Measurements from ENCODE around the gene ZNF142. TPM values are rescaled to one million over a fixed set of nuclear protein-coding genes. Genes with fewer than 3 reads are reported as not detected.

ZNF142 gene
- total and polyA plus RNA-seq, 5 donors from 2014 or later = 5.6 to 48.8 (median 7.0) TPM

DNA sequence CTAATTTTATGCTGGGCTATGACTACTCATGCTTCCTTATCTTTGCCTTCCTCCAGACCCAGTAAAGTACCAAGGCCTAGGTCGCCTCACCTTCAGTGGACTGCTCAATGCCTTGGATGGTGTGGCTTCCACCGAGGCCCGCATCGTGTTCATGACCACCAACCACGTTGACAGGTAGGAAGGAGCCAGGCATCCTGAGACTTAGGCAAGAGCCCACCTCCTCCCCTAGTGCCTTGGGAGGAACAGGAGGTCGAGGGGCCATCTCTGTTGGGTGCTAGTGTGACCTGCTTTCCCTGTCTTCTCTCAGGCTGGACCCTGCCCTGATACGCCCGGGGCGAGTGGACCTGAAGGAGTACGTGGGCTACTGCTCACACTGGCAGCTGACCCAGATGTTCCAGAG is 3.4 kb upstream of the ZNF142 start:
- no peaks in the 10 kb centered on the region for H3K9me3 ChIP-seq (ENCODE audit: control insufficient read depth in 2 of 2, low read length in 2 of 2)
- peaks cover 55% of the 10 kb centered on the region for H3K36me3 ChIP-seq (ENCODE audit: control insufficient read depth, insufficient read depth, low read length)
- H3K4me3 Mint-ChIP-seq = peak overlapping the region in 1 of 4 donors; percentile 71
- H3K27ac Mint-ChIP-seq = no peak overlapping the region
- H3K36me3 Mint-ChIP-seq = peaks cover 47% of the 10 kb centered on the region
- no peaks in the 10 kb centered on the region for H3K27me3 ChIP-seq (ENCODE audit: control insufficient read depth, insufficient read depth, low read length)
- DNase-seq (no peak), ATAC-seq (ENCODE audit: low read depth in 2 of 2) (no peak)
- no peak overlapping the region for H3K27ac ChIP-seq (ENCODE audit: insufficient read depth, low read length, poor library complexity, severe bottlenecking)
- H3K9me3 Mint-ChIP-seq = no peaks in the 10 kb centered on the region
- H3K4me1 Mint-ChIP-seq = peaks cover 10 to 28% (median 20%) of the 10 kb centered on the region in 4 donors
- H3K4me3 ChIP-seq (ENCODE audit: low read depth, low read length) = no peak overlapping the region
- no peaks in the 10 kb centered on the region for H3K27me3 Mint-ChIP-seq
- H3K4me1 ChIP-seq (ENCODE audit: control insufficient read depth, insufficient read depth, low read length, poor library complexity, severe bottlenecking) = peaks cover 17% of the 10 kb centered on the region

DNA sequence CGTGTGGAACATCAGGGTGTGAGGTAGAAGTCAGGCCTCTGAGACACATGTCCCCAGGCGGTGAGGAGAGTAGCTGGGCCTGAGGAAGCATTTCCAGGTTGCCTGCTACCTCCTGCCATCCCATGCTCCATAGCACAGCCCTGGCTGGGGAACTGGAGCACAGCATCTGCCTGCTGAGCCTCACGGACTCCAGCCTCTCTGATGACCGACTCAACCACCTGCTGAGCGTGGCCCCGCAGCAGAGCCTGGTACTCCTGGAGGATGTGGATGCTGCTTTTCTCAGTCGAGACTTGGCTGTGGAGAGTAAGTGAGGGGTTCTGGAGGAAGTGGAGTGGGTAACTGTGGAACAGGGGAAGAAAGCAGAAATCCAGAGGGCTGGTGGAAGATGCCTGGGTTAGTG is 3.0 kb upstream of the ZNF142 start:
- Histone ChIP-seq H3K4me1 (ENCODE audit: control insufficient read depth, insufficient read depth, low read length, poor library complexity, severe bottlenecking) (peaks cover 17% of the 10 kb centered on the region), H3K27ac (ENCODE audit: insufficient read depth, low read length, poor library complexity, severe bottlenecking) (no peak overlapping the region), H3K27me3 (ENCODE audit: control insufficient read depth, insufficient read depth, low read length) (no peaks in the 10 kb centered on the region), H3K9me3 (ENCODE audit: control insufficient read depth in 2 of 2, low read length in 2 of 2) (no peaks in the 10 kb centered on the region), H3K36me3 (ENCODE audit: control insufficient read depth, insufficient read depth, low read length) (peaks cover 50% of the 10 kb centered on the region), H3K4me3 (ENCODE audit: low read depth, low read length) (no peak overlapping the region)
- ATAC-seq (ENCODE audit: low read depth in 2 of 2) = no peak
- Mint-ChIP-seq H3K4me3 (peak overlapping the region in 1 of 4 donors; percentile 71), H3K27me3 (no peaks in the 10 kb centered on the region), H3K9me3 (no peaks in the 10 kb centered on the region), H3K4me1 (peaks cover 13 to 31% (median 23%) of the 10 kb centered on the region in 4 donors), H3K27ac (no peak overlapping the region), H3K36me3 (peaks cover 45% of the 10 kb centered on the region)
- no peak for DNase-seq

DNA sequence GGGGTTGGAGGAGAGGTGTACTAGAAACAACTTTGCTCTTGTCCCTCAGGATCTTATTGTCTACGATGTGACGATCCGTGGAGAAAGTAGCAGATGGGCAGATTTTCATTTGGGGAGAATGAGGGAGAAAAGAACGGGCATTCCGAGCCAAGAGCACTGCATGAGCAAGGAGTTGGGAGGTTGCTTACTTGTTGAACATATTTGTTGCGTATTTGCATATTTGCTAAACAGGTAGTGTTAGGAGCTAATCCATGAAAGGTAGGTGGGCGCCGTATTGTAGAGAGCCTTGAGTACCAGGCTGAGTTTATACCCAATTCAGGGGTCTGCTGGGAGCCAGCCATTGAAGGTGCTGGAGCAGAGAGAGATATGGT is 550 bp upstream of the ZNF142 start:
- peaks cover 45% of the 10 kb centered on the region for H3K36me3 Mint-ChIP-seq
- Histone ChIP-seq H3K4me1 (ENCODE audit: control insufficient read depth, insufficient read depth, low read length, poor library complexity, severe bottlenecking) (peaks cover 17% of the 10 kb centered on the region), H3K27ac (ENCODE audit: insufficient read depth, low read length, poor library complexity, severe bottlenecking) (peak overlapping the region; percentile 77), H3K4me3 (ENCODE audit: low read depth, low read length) (peak overlapping the region; percentile 89), H3K27me3 (ENCODE audit: control insufficient read depth, insufficient read depth, low read length) (no peaks in the 10 kb centered on the region), H3K36me3 (ENCODE audit: control insufficient read depth, insufficient read depth, low read length) (peaks cover 46% of the 10 kb centered on the region), H3K9me3 (ENCODE audit: control insufficient read depth in 2 of 2, low read length in 2 of 2) (no peaks in the 10 kb centered on the region)
- ATAC-seq (ENCODE audit: low read depth in 2 of 2) (no peak), DNase-seq (no peak)
- H3K27ac Mint-ChIP-seq = peak overlapping the region; percentile 94 to 99 (median 95)
- peaks cover 17 to 42% (median 32%) of the 10 kb centered on the region in 4 donors for H3K4me1 Mint-ChIP-seq
- peak overlapping the region; percentile 95 to 99 (median 97) for H3K4me3 Mint-ChIP-seq
- no peaks in the 10 kb centered on the region for H3K27me3 Mint-ChIP-seq
- H3K9me3 Mint-ChIP-seq = no peaks in the 10 kb centered on the region

DNA sequence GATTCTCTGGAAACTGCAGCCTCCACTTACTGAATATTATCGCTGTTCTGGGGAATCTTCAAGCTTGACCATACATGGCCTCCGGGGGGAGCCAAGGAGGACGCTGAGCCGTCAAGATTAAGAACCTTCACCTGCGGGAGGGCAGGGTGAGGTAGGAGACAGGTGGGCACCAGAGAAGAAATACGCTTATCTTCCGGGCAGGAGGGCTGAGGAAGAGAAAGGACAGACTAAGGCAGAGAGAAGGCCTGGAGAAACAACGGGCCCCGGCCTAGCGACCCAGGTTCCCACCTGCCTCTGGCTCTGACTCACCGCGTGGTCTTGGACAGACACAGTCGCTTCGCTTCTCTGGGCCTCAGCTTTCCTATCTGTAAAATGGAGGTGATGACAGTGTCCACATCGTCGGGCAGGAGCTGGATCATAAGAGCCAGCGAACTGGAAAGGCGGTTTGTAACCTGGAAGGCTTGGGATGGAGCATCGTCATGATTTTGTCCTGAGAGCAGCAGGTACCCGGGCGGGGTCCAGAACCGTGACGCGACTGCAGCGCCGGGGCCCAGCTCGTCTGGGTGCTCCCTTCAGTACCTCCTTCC is 659 bp downstream of the ZNF142 start:
- peak overlapping the region; percentile 89 for H3K4me3 ChIP-seq (ENCODE audit: low read depth, low read length)
- H3K36me3 Mint-ChIP-seq = peaks cover 37% of the 10 kb centered on the region
- peak in 2 of 3 donors; percentile 24 to 72 for DNase-seq

DNA sequence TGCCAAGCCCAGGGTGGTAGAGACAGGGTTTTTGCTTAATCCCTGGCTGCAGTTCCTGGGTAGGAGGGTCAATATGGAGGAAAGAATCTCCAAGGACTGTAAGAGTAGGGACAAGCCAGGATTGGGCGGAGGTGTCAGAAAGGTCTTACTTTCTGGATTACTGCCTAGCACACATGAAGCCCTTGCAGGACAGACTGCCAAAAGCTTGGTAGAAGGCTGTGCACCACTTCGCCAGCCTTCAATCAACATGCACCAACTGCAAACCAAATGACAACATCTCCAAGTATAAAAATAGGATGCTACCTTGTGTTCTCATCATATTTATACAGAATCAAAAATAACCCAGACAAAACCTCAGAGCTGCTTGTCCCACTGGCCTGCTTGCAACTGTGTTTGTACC is 3.7 kb downstream of the ZNF142 start:
- Mint-ChIP-seq H3K27ac (peak overlapping the region in 1 of 3 donors; percentile 26), H3K27me3 (no peaks in the 10 kb centered on the region), H3K9me3 (no peaks in the 10 kb centered on the region), H3K4me3 (no peak overlapping the region), H3K4me1 (peaks cover 17 to 47% (median 32%) of the 10 kb centered on the region in 4 donors), H3K36me3 (peaks cover 33% of the 10 kb centered on the region)
- H3K27me3 ChIP-seq (ENCODE audit: control insufficient read depth, insufficient read depth, low read length) = no peaks in the 10 kb centered on the region
- H3K4me1 ChIP-seq (ENCODE audit: control insufficient read depth, insufficient read depth, low read length, poor library complexity, severe bottlenecking) = peaks cover 17% of the 10 kb centered on the region
- DNase-seq = no peak
- H3K9me3 ChIP-seq (ENCODE audit: control insufficient read depth in 2 of 2, low read length in 2 of 2) = no peaks in the 10 kb centered on the region
- no peak overlapping the region for H3K27ac ChIP-seq (ENCODE audit: insufficient read depth, low read length, poor library complexity, severe bottlenecking)
- peaks cover 46% of the 10 kb centered on the region for H3K36me3 ChIP-seq (ENCODE audit: control insufficient read depth, insufficient read depth, low read length)
- ATAC-seq (ENCODE audit: low read depth in 2 of 2) = no peak
- no peak overlapping the region for H3K4me3 ChIP-seq (ENCODE audit: low read depth, low read length)

More for the DNA sequence above, 659 bp downstream of the ZNF142 start:
- Mint-ChIP-seq H3K4me1 (peaks cover 17 to 47% (median 32%) of the 10 kb centered on the region in 4 donors), H3K4me3 (peak overlapping the region; percentile 95 to 99 (median 97)), H3K9me3 (no peaks in the 10 kb centered on the region), H3K27me3 (no peaks in the 10 kb centered on the region), H3K27ac (peak overlapping the region; percentile 75 to 99 (median 95))
- peaks cover 17% of the 10 kb centered on the region for H3K4me1 ChIP-seq (ENCODE audit: control insufficient read depth, insufficient read depth, low read length, poor library complexity, severe bottlenecking)
- peak overlapping the region; percentile 77 for H3K27ac ChIP-seq (ENCODE audit: insufficient read depth, low read length, poor library complexity, severe bottlenecking)
- no peaks in the 10 kb centered on the region for H3K9me3 ChIP-seq (ENCODE audit: control insufficient read depth in 2 of 2, low read length in 2 of 2)
- no peaks in the 10 kb centered on the region for H3K27me3 ChIP-seq (ENCODE audit: control insufficient read depth, insufficient read depth, low read length)
- peak; percentile 12 to 19 for ATAC-seq (ENCODE audit: low read depth in 2 of 2)
- H3K36me3 ChIP-seq (ENCODE audit: control insufficient read depth, insufficient read depth, low read length) = peaks cover 44% of the 10 kb centered on the region

DNA sequence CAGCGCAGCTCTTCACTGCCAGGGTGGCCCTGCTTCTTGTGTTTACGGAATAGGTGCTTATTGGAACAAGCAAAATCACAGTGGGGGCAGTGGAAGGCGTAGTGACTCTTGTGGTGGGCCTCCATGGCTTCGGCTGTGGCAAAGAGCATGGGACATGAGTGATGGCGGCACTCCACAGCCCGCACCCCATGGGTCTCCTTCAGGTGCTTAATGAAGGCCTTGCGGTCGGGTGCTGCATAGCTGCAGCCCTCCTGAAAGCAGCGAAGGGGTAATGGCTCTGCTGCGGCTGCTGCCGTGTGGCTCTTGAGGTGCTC is 10.7 kb downstream of the ZNF142 start:
- H3K4me3 Mint-ChIP-seq = peak overlapping the region in 1 of 4 donors; percentile 17
- peaks cover 81% of the 10 kb centered on the region for H3K36me3 ChIP-seq (ENCODE audit: control insufficient read depth, insufficient read depth, low read length)
- H3K27ac Mint-ChIP-seq = no peak overlapping the region
- no peak overlapping the region for H3K4me3 ChIP-seq (ENCODE audit: low read depth, low read length)
- H3K27me3 Mint-ChIP-seq = no peaks in the 10 kb centered on the region
- no peaks in the 10 kb centered on the region for H3K4me1 ChIP-seq (ENCODE audit: control insufficient read depth, insufficient read depth, low read length, poor library complexity, severe bottlenecking)
- H3K27me3 ChIP-seq (ENCODE audit: control insufficient read depth, insufficient read depth, low read length) = no peaks in the 10 kb centered on the region
- H3K36me3 Mint-ChIP-seq = peaks cover 47% of the 10 kb centered on the region
- DNase-seq (no peak), ATAC-seq (ENCODE audit: low read depth in 2 of 2) (peak in 1 of 2 donors; percentile 14)
- H3K27ac ChIP-seq (ENCODE audit: insufficient read depth, low read length, poor library complexity, severe bottlenecking) = no peak overlapping the region
- no peaks in the 10 kb centered on the region for H3K9me3 Mint-ChIP-seq
- H3K9me3 ChIP-seq (ENCODE audit: control insufficient read depth in 2 of 2, low read length in 2 of 2) = no peaks in the 10 kb centered on the region
- peaks cover 7 to 19% (median 13%) of the 10 kb centered on the region in 4 donors for H3K4me1 Mint-ChIP-seq

DNA sequence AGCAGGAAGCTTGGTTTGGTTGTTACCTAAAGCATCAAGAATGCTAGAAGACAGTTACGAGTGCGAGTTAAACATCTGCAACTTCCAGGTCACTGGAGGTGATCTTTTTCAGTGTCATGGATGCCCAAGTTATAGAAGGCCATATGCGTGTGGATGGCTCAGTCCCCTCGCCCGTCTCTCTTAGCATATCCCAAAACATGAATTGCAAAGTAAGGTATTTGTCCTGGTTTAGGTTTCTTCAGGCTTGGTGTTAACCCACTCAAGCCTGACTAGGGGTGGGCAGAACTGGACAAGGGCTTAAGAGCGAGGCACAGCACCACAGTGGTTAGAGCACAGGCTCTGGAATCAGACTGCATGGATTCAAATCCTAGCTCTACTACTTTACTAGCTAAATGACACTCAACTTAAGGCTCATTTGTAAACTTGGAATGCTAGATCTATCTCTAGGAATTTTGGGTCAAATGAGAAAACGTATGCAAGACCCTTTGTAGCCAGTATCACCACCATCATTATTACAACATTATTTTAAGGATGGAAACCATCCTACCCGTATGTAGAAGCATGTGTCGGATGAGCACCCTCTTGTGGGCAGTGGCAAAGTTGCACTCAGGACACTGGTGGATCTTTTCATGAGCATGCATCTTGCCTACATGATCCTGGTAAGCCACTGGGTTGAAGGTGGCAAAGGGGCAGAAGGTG is 11.2 kb downstream of the ZNF142 start:
- Histone ChIP-seq H3K9me3 (ENCODE audit: control insufficient read depth in 2 of 2, low read length in 2 of 2) (no peaks in the 10 kb centered on the region), H3K27ac (ENCODE audit: insufficient read depth, low read length, poor library complexity, severe bottlenecking) (no peak overlapping the region), H3K27me3 (ENCODE audit: control insufficient read depth, insufficient read depth, low read length) (no peaks in the 10 kb centered on the region), H3K36me3 (ENCODE audit: control insufficient read depth, insufficient read depth, low read length) (peaks cover 82% of the 10 kb centered on the region), H3K4me1 (ENCODE audit: control insufficient read depth, insufficient read depth, low read length, poor library complexity, severe bottlenecking) (no peaks in the 10 kb centered on the region), H3K4me3 (ENCODE audit: low read depth, low read length) (no peak overlapping the region)
- H3K4me3 Mint-ChIP-seq = peak overlapping the region in 2 of 4 donors; percentile 17 to 64
- peak; percentile 19 to 75 (median 56) for DNase-seq
- peak; percentile 61 to 62 for ATAC-seq (ENCODE audit: low read depth in 2 of 2)
- H3K27me3 Mint-ChIP-seq = no peaks in the 10 kb centered on the region
- H3K27ac Mint-ChIP-seq = peak overlapping the region in 2 of 3 donors; percentile 44 to 59
- peaks cover 47% of the 10 kb centered on the region for H3K36me3 Mint-ChIP-seq
- H3K9me3 Mint-ChIP-seq = no peaks in the 10 kb centered on the region
- H3K4me1 Mint-ChIP-seq = peaks cover 7 to 19% (median 13%) of the 10 kb centered on the region in 4 donors
